Upper lobe of left lung (tissue), 4 donors: ENCODE results near the gene PKDCC.

Experiments
- CTCF ChIP-seq, 6 experiments: fragments of 450-650 bp in 4 of 6; fragments of 200-600 bp in 2 of 6; sonication (generic) in 2 of 6; IDR thresholded peaks; one replicate each; pipeline ENCODE4 v1.5.1; 2016 to 2019; ENCODE audit warnings: antibody characterized with exemption in 6 of 6
- EP300 ChIP-seq, 4 donors: sonication (generic); formaldehyde crosslinking; IDR thresholded peaks; one replicate each; pipeline ENCODE4 v1.5.1; 2017; ENCODE audit warnings: antibody characterized with exemption in 4 of 4, control low read depth in 2 of 4

GRCh38 chr2:42032745-42033144 is 15.1 kb upstream of the PKDCC start:
- TF ChIP-seq CTCF (IDR thresholded peaks at IDR 0.05) (no peak), EP300 (IDR thresholded peaks at IDR 0.05) (no peak)
